Suppressor macrophage treated with lipopolysaccharide for 1 hour (primary cell): ENCODE data around the gene MKX.

Experiments used
- DNase-seq, 3 donors: peaks; one replicate each; pipeline ENCODE4 v3.0.0-alpha.2; 2020 to 2022

The MKX gene

DNA sequence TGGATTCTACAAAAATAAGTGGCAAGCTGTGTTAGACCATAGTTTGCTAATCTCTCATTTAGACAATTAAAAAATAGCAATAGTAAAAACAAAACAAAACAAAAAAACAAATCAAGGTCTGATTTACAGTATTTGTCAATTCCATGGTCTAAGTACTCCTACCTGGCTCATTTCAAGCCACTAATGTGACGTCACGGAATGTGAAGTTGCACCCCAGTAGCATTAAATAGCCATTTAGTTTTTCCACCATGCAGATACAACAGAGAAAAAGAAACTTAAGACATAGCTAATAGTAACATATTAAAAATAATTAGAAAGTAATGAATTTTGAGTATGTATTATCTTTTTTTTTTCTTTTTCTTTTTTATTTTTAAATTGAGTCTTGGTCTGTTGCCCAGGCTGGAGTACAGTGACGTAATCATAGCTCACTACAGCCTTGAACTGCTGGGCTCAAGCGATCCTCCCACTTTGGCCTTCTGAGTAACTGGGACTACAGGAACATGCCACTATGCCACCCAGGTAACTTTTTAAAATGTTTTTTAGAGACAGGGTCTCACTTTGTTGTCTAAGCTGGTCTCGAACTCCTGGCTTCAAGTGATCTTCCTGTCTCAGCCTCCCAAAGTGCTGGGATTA, 101.2 kb downstream of the MKX start:
- DNase-seq: no peak

DNA sequence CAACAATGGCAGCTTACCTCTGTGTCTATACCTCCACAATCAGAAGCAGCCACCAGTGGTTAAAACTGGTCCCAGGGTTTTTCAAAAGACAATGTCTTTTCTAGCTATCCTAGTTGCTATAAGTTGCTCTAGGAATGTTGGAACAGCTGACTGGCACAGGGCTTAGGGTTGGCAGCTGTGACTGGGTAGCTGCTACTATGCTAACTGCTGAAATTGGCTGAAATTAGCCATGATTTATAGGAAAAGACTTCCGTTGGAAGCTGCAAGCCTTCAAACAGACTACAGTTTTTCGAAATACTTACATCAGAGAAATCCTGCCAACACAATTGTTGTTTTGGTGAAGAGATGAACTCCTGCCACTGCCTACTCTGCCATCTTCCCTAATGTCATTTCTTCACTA, 102.3 kb downstream of the MKX start:
- DNase-seq: no peak

DNA sequence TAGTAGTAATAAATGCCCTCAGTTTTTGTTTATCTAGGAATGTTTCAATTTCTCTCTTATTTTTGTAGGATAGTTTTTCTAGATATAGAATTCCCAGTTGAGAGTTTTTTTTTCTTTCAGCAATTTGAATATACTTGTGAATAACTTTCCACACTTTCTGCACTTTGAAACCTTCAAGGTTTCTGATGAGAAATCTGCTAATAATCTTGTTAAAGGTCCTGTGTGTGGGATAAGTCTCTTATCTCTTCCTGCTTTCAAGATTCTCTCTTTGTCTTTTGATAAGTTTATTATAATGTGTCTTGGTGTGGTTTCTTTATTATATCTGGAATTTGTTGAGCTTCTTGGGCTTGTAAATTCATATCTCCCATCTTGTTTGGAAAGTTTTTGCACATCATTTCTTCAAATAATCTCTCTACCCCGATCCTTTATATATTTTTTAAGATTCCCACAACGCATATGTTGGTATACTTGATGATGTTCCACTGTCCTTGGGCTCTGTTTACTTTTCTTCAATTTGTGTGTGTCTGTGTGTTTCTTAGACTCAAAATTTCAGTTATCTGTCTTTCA, 103.5 kb downstream of the MKX start:
- no peak for DNase-seq

DNA sequence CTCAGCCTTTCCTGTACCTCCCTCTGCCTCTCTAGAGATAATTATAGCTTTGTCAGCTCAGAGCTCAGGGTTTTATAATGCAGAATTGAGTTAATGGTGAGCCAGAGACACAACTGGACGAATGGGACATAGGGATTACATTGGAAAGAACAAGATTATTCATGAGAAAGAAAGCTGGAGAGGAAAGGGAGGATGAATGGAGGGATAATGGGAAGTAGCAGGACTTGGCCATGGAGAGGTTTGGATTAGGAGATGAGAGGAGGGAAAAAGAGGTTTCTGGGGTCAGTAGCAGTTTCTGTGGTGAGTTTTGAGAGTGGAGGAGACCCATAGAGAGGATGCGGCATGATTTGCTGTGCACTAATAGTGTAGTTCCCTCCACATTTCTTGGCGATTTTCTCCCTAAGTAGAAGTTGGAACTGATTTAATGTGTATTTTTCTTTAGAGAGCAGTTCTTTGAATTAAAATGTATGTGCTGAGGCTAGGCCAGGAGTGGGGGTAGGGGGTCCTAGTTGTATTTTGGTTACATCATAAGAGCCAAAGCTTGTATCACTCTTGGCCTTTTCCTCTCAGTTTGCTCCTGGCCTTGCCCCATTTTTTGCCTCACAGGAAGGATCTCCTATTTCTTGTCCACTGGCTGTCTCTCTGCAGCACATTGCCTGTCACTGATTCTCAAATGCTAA, 107.4 kb downstream of the MKX start:
- DNase-seq: no peak

DNA sequence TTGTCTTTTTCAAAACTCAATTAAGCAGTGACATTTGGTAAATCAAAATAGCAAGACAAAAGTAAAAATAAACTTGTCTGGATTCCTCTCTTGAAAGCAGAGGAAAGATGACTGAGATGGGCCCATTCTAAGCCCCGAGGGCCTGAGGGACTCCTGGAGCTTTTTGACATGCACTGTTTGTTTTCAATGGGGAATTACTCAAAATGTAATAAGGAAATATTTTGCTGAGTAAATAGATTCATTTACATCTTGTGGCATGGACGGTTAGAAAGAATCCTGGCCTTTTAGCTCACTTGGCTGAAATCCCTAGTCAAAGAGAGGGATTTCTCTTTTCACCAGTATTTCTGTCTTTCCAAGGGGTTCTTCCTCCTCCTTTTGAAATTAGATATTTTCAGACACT, 108.0 kb downstream of the MKX start:
- DNase-seq: no peak

DNA sequence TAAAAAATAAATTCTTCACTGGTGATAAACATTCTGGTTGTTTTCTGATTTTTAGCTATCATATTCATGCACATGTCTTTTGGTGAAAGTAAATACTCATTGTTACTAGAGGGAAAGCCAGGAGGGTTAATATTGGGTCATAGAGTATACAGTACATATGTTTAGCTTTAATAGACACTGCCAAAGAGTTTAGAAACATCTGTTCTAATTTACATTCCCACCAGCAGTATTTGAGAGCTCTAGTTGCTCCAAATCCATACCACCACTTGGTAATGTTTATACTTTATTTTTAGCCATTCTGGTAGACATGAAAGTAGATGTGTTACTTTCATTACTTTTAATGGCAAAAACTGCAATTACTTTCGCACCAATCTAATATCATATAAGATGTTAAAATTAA, 108.8 kb downstream of the MKX start:
- DNase-seq: no peak

DNA sequence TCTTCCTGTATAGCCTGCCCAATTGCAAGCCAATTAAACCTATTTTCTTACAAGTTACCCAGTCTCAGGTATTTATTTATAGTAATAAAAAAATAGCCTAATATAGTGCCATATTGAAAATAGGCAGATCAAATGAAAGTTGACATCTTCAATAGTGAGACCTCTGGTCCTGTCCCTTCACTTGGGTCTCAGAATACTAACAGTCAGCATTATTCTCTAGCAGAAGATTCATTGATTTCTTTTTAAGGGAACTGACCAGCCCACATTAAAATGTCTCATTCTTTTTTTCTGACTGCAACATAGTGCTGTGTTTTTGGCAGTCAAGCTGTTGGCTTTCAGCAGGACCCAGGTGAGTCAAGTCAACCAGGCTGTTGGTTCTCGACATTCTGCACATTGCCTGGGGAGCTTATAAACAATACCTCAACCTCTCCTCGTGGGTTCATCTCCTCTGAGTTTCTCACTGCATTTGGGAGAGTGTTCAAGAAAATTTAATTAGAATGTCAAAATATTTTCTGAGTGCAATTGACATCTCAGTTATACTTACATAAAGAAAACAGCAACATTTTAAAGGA, 109.8 kb downstream of the MKX start:
- no peak for DNase-seq

DNA sequence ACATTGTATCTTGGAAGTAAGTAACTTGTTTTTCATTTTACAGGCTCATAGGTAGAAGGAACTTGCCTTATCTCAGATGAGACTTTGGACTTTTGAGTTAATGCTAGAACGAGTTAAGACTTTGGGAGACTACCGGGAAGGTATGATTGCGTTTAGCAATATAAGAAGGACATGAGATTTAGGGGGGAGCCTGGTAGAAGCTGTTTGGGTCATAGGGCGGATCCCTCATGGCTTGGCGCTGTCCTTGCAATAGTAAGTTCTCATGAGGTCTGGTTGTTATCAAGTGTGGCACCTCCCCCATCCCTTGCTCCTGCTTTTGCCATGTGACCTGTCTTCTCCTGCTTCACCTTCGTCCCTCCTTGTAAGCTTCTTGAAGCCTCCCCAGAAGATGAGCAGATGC, 110.3 kb downstream of the MKX start:
- DNase-seq: no peak

DNA sequence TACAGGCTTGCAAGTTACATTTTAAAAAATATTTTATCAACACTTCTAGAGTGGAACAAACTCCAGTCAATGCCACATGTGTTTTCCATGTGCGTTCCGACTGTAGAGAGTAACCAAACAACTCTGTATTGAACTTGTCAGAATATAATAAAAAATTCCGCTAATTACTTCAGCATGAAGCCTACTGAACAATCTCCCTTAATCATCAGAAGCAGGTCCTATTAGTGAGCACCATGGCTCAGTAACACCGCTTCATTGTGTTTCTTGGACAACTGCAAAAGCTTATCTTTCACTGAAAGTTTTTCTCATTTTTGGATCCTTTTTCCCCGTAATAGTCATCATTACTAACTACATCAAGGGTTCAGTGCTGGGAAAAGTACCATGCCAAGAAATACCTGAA, 117.0 kb downstream of the MKX start:
- no peak for DNase-seq

DNA sequence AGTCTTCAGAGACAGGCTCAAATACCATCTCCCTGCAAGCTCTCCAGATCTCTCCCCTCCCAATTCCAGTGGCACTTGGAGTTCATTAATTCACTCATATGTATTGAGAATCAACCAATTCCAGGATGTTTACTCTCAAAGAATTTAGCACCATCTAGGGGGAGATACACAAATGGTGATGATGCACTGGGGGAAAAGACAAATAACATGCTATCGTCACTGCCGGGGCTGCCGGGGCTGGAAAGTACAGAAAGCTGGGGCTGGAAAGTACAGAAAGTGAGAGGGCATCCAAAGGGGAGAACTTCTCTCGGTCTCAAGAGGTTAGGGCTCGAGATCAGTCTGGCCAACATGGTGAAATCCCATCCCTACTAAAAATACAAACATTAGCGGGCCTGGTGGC, 118.7 kb downstream of the MKX start:
- DNase-seq: peak; percentile 16 to 42 (median 24)

DNA sequence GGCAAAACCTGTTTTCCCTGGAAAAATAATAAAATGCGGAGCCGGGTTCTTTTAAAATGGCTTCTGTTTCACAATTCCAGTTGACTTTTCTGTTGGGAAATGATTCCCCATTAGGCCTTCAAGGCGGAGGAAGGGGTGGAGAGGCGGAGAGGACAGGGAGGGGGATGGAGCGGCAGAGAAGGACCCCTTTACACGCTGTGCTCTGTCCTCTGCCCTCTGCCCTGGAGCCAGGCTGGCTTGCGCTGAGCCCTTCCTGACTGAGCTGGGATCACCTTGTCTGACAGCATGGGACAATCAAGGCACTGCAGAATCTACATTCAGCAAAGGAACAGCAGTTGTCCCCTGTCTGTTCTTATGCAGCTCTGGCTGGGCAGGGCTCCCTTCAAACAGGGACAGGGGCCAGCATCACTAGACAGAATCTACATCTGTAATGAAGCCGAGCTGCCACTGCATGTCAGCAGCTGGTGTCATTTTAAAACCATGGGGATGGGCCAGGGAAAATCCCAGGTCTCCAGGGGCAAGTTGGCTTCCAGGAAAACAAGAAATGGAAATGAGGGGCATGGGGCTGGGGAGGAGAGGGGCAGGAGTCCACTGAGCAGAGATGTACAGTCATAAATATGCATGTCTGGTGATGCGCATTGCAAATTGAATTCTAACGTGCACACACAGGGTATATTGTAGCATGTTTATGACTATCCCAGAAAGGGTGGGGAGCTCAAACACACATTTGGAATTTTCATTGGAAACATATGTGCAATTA, 120.0 kb downstream of the MKX start:
- DNase-seq: no peak

DNA sequence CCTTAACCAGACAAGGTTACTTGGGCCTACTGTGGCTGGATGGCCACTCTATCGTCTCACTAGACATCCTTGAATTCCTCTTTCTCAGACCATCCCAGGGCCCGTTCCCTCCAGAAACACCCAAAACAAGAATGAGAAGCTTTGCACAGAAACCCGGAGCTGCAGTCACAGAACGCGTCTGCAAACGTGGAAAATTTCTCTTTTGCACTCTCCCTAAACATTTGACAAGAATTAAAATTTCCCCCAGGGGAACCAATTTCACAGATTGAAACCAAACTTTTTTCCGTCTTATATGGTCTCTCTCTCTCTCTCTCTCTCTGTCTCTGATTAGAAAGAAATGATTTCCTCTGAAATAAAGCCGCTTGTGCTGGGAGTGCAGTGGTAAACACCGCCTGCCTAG, 120.7 kb downstream of the MKX start:
- DNase-seq: no peak
